PC-9 (cell line): ENCODE data around the gene MRPL55. TPM values are rescaled to one million over a fixed set of nuclear protein-coding genes. Genes with fewer than 3 reads are reported as not detected.

Source experiments
- BruUV-seq: library from RNA; stranded (reverse); fragments of 400-500 nt; replicated peaks from 2 replicates; lab custom pipeline; 2021; lab: Mats Ljungman, UMichigan
- CTCF ChIA-PET: fragments of 300-600 bp; sonication (Branson Sonifier 250); formaldehyde crosslinking; loops from one replicate; lab custom pipeline; 2022; ENCODE audit warnings: antibody characterized with exemption; lab: Charles Lee
- POLR2A ChIA-PET: fragments of 300-600 bp; sonication (Branson Sonifier 250); formaldehyde crosslinking; loops from one replicate; lab custom pipeline; 2022; ENCODE audit warnings: antibody characterized with exemption; ENCODE audit not compliant: unreplicated experiment; lab: Charles Lee
- DNase-seq, 2 experiments: peaks; one replicate each; pipeline versions ENCODE4 v3.0.0 to v3.0.0-alpha.2; 2015 to 2022; ENCODE audit warnings: mixed read lengths in 1 of 2
- H2AFZ ChIP-seq: fragments of 200-600 bp; sonication (generic); 2 replicates; pipeline ENCODE4 v1.8.1; 2017; ENCODE audit warnings: antibody characterized with exemption
- H3F3A ChIP-seq: fragments of 200-600 bp; sonication (generic); 2 replicates; pipeline ENCODE4 v1.8.1; 2017; ENCODE audit warnings: antibody characterized with exemption, mild to moderate bottlenecking, low read depth; ENCODE audit not compliant: insufficient read depth
- H3K27ac ChIP-seq: fragments of 200-600 bp; sonication (generic); 2 replicates; pipeline ENCODE4 v1.6.1; 2016; ENCODE audit warnings: mixed run types
- H3K27me3 ChIP-seq: fragments of 200-600 bp; sonication (generic); 2 replicates; pipeline ENCODE4 v1.6.1; 2016; ENCODE audit warnings: low read depth, mixed run types; ENCODE audit not compliant: insufficient read depth
- H3K36me3 ChIP-seq: fragments of 200-600 bp; sonication (generic); 2 replicates; pipeline ENCODE4 v1.6.1; 2016; ENCODE audit warnings: low read depth, mixed run types
- H3K4me1 ChIP-seq: fragments of 200-600 bp; sonication (generic); replicated peaks from 2 replicates; pipeline ENCODE4 v1.6.1; 2016; ENCODE audit warnings: mixed run types; ENCODE audit not compliant: insufficient read depth
- H3K4me2 ChIP-seq: fragments of 200-600 bp; sonication (generic); 2 replicates; pipeline ENCODE4 v1.6.1; 2017; ENCODE audit warnings: mixed run types
- H3K4me3 ChIP-seq: fragments of 200-600 bp; sonication (generic); 2 replicates; pipeline ENCODE4 v1.6.1; 2016; ENCODE audit warnings: mixed run types
- H3K79me2 ChIP-seq: fragments of 200-600 bp; sonication (generic); 2 replicates; pipeline ENCODE4 v1.6.1; 2017; ENCODE audit warnings: low read depth, mixed run types
- H3K9me2 ChIP-seq: fragments of 200-600 bp; sonication (generic); 2 replicates; pipeline ENCODE4 v1.8.1; 2017; ENCODE audit warnings: mild to moderate bottlenecking; ENCODE audit not compliant: insufficient read depth
- H3K9me3 ChIP-seq: fragments of 200-600 bp; sonication (generic); 2 replicates; pipeline ENCODE4 v1.8.1; 2016; ENCODE audit warnings: low read depth; ENCODE audit not compliant: insufficient read depth
- H4K20me1 ChIP-seq: fragments of 200-600 bp; sonication (generic); 2 replicates; pipeline ENCODE4 v1.8.1; 2017; ENCODE audit not compliant: insufficient read depth
- EZH2 ChIP-seq: fragments of 200-600 bp; sonication (generic); IDR thresholded peaks from 2 replicates; pipeline ENCODE4 v1.8.0; 2017; ENCODE audit warnings: antibody characterized with exemption, low read depth
- intact Hi-C: fragments of 100-400 bp; cut with micrococcal nuclease; formaldehyde crosslinking; loops from one replicate; pipeline ENCODE4 v1.10.0; 2022; ENCODE audit not compliant: unreplicated experiment
- total RNA-seq: library from RNA; stranded (reverse); gene quantifications from 2 replicates; pipeline ENCODE4 v1.2.3, GENCODE V29; 2021
- TF ChIP-seq, protein P1 (sequence below): fragments of 200-600 bp; sonication (generic); conservative IDR thresholded peaks from 2 replicates; pipeline ENCODE4 v1.6.1; 2017; ENCODE audit warnings: mixed run types, antibody characterized with exemption, mild to moderate bottlenecking, moderate library complexity

MRPL55 gene
- total RNA-seq, 1 experiment from 2014 or later = 81.0 TPM

DNA sequence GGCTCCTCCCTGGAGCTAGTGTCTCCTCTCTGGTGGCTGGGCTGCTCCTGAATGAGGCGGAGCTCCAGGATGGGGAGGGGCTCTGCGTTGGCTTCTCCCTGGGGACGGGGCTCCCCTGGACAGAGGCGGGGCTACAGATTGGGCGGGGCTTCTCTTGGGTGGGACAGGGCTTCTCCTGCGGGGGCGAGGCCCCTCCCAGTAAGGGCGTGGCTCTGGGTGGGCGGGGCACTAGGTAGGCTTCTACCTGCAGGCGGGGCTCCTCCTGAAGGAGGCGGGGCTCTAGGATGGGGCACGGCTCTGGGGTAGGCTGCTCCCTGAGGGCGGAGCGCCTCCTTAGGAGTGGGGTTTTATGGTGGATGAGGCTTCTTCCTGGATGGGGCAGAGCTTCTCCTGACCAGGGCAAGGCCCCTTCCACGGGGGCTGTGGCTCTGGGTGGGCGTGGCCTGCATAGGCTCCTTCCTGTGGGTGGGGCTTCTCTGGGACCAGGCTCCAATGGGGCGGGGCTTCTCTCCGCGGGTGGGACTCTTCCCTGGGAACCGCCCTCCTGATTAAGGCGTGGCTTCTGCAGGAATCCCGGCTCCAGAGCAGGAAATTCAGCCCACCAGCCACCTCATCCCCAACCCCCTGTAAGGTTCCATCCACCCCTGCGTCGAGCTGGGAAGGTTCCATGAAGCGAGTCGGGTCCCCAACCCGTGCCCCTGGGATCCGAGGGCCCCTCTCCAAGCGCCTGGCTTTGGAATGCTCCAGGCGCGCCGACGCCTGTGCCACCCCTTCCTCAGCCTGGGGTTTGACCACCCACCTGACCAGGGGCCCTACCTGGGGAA lies 49.3 kb downstream of the MRPL55 start:
- Histone ChIP-seq H3F3A (peaks cover 30% of the 10 kb centered on the region), H3K4me1 (peaks cover 15% of the 10 kb centered on the region), H3K9me3 (no peaks in the 10 kb centered on the region), H3K79me2 (no peaks in the 10 kb centered on the region), H3K4me2 (peak overlapping the region; percentile 95), H3K4me3 (peak overlapping the region; percentile 96), H2AFZ (peak overlapping the region; percentile 93), H3K36me3 (no peaks in the 10 kb centered on the region), H3K9me2 (no peaks in the 10 kb centered on the region), H3K27ac (no peak overlapping the region), H3K27me3 (no peaks in the 10 kb centered on the region), H4K20me1 (no peaks in the 10 kb centered on the region)
- ChIA-PET POLR2A (interaction anchor here (0.6 kb wide), 3 partner anchors 69 to 313 kb away, joined by 3 read pairs; partner anchors contain the start of gene IBA57), CTCF (interaction anchor here (0.6 to 1.8 kb wide), 5 partner anchors 15 to 114 kb away, joined by 3 to 14 read pairs (median 3); no protein-coding TSS in a partner anchor)
- no TSS peak for BruUV-seq
- intact Hi-C loops = loop anchor here (1.0 to 2.0 kb wide), 2 partner anchors 15 to 56 kb away; no protein-coding TSS in a partner anchor
- TF ChIP-seq, protein P1, sequence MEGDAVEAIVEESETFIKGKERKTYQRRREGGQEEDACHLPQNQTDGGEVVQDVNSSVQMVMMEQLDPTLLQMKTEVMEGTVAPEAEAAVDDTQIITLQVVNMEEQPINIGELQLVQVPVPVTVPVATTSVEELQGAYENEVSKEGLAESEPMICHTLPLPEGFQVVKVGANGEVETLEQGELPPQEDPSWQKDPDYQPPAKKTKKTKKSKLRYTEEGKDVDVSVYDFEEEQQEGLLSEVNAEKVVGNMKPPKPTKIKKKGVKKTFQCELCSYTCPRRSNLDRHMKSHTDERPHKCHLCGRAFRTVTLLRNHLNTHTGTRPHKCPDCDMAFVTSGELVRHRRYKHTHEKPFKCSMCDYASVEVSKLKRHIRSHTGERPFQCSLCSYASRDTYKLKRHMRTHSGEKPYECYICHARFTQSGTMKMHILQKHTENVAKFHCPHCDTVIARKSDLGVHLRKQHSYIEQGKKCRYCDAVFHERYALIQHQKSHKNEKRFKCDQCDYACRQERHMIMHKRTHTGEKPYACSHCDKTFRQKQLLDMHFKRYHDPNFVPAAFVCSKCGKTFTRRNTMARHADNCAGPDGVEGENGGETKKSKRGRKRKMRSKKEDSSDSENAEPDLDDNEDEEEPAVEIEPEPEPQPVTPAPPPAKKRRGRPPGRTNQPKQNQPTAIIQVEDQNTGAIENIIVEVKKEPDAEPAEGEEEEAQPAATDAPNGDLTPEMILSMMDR = no peak
- no peak for TF ChIP-seq EZH2
- peak; percentile 80 to 99 for DNase-seq

DNA sequence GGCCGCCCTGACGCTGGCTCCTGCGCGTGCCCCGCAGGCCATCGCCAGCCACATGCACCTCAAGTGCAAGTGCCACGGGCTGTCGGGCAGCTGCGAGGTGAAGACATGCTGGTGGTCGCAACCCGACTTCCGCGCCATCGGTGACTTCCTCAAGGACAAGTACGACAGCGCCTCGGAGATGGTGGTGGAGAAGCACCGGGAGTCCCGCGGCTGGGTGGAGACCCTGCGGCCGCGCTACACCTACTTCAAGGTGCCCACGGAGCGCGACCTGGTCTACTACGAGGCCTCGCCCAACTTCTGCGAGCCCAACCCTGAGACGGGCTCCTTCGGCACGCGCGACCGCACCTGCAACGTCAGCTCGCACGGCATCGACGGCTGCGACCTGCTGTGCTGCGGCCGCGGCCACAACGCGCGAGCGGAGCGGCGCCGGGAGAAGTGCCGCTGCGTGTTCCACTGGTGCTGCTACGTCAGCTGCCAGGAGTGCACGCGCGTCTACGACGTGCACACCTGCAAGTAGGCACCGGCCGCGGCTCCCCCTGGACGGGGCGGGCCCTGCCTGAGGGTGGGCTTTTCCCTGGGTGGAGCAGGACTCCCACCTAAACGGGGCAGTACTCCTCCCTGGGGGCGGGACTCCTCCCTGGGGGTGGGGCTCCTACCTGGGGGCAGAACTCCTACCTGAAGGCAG lies 50.0 kb downstream of the MRPL55 start:
- H3K27me3 ChIP-seq = no peaks in the 10 kb centered on the region
- TF ChIP-seq, protein P1 = no peak
- no peak for TF ChIP-seq EZH2
- no peaks in the 10 kb centered on the region for H3K36me3 ChIP-seq
- H3F3A ChIP-seq = peaks cover 30% of the 10 kb centered on the region
- no peaks in the 10 kb centered on the region for H3K9me2 ChIP-seq
- no peaks in the 10 kb centered on the region for H4K20me1 ChIP-seq
- intact Hi-C loops = no loop called here
- H3K4me3 ChIP-seq = no peak overlapping the region
- BruUV-seq = no TSS peak
- ChIA-PET CTCF (interaction anchor here (0.6 to 1.8 kb wide), 3 partner anchors 14 to 60 kb away, joined by 3 to 14 read pairs (median 3); no protein-coding TSS in a partner anchor), POLR2A (interaction anchor here (0.6 kb wide), 3 partner anchors 70 to 313 kb away, joined by 3 read pairs; partner anchors contain the start of gene IBA57)
- no peaks in the 10 kb centered on the region for H3K9me3 ChIP-seq
- H3K4me2 ChIP-seq = peak overlapping the region; percentile 95; the same call in 1 of the 2 replicates
- no peak overlapping the region for H3K27ac ChIP-seq
- DNase-seq = no peak
- no peak overlapping the region for H2AFZ ChIP-seq
- H3K4me1 ChIP-seq = peaks cover 15% of the 10 kb centered on the region
- no peaks in the 10 kb centered on the region for H3K79me2 ChIP-seq
